HPDE6-E6E7 (cell line): ENCODE data around the gene MAP1LC3C.
A peak's percentile ranks its signal among the peaks of the same experiment; 100 is the strongest.

Experiments used
- DNase-seq: peaks from one replicate; pipeline ENCODE4 v3.0.0; 2011; ENCODE audit warnings: missing footprints; ENCODE audit errors: extremely low spot score

MAP1LC3C gene

GRCh38 chr1:241999026-241999425, at the start of gene MAP1LC3C:
TSS of gene MAP1LC3C (minus strand) at chr1:241999098. CDS start at chr1:241999008, 90 bp downstream.
- DNase-seq = no peak

- DNase-seq = no peak
Observed at GRCh38 chr1:242043165-242043564, 44.3 kb upstream of the MAP1LC3C start.

- DNase-seq = no peak
Observed at GRCh38 chr1:242034392-242034791, 35.5 kb upstream of the MAP1LC3C start.

GRCh38 chr1:242033447-242033846, 34.5 kb upstream of the MAP1LC3C start:
- no peak for DNase-seq

- DNase-seq = no peak
Observed at GRCh38 chr1:242030071-242030470, 31.2 kb upstream of the MAP1LC3C start.

- no peak for DNase-seq
Observed at GRCh38 chr1:242025681-242026080, 26.8 kb upstream of the MAP1LC3C start.

GRCh38 chr1:242023805-242024204, 24.9 kb upstream of the MAP1LC3C start:
- DNase-seq = no peak

- no peak for DNase-seq
Observed at GRCh38 chr1:242019018-242019417, 20.1 kb upstream of the MAP1LC3C start.

- DNase-seq = peak; percentile 39
Observed at GRCh38 chr1:242017580-242018233, 18.8 kb upstream of the MAP1LC3C start.

- no peak for DNase-seq
Observed at GRCh38 chr1:242016479-242016878, 17.6 kb upstream of the MAP1LC3C start.

- DNase-seq = no peak
Observed at GRCh38 chr1:242011894-242012660, 13.2 kb upstream of the MAP1LC3C start.

GRCh38 chr1:242008826-242009495, 10.1 kb upstream of the MAP1LC3C start:
- DNase-seq = no peak

- DNase-seq = no peak
Observed at GRCh38 chr1:242006976-242007375, 8.1 kb upstream of the MAP1LC3C start.

GRCh38 chr1:242005866-242006535, 7.1 kb upstream of the MAP1LC3C start:
- no peak for DNase-seq

- DNase-seq = no peak
Observed at GRCh38 chr1:242004751-242005495, 6.0 kb upstream of the MAP1LC3C start.

- DNase-seq = no peak
Observed at GRCh38 chr1:242002510-242002909, 3.6 kb upstream of the MAP1LC3C start.

- DNase-seq = no peak
Observed at GRCh38 chr1:242002072-242002471, 3.2 kb upstream of the MAP1LC3C start.

- DNase-seq = no peak
Observed at GRCh38 chr1:242000434-242000833, 1.5 kb upstream of the MAP1LC3C start.

GRCh38 chr1:241998412-241998921, 431 bp downstream of the MAP1LC3C start:
- peak; percentile 25 for DNase-seq

GRCh38 chr1:241997401-241997998, 1.4 kb downstream of the MAP1LC3C start:
- no peak for DNase-seq

GRCh38 chr1:241994171-241994570, 4.7 kb downstream of the MAP1LC3C start:
- DNase-seq = no peak
